Keratinocyte (primary cell): ENCODE measurements around the gene C22orf15. TPM values are rescaled to one million over a fixed set of nuclear protein-coding genes. Genes with fewer than 3 reads are reported as not detected.

Experiments
- DNase-seq: peaks from one replicate; pipeline ENCODE4 v3.0.0-alpha.2; 2011; ENCODE audit warnings: low read depth, missing footprints, low spot score
- FAIRE-seq: peaks from 2 replicates; lab custom pipeline; 2011; peaks lifted over from hg19 to GRCh38; lab: Jason Lieb, UNC
- H2AFZ ChIP-seq: 2 replicates; pipeline ENCODE4 v1.6.0; 2012; ENCODE audit warnings: low read length, control low read depth, inconsistent platforms; ENCODE audit not compliant: control insufficient read depth
- H3K27ac ChIP-seq: 2 replicates; pipeline ENCODE4 v1.5.1; 2011; ENCODE audit warnings: low read length; ENCODE audit not compliant: control insufficient read depth, insufficient read depth
- H3K27me3 ChIP-seq: 3 replicates; pipeline ENCODE4 v1.6.0; 2011; ENCODE audit warnings: low read length; ENCODE audit not compliant: control insufficient read depth, insufficient read depth; ENCODE audit errors: extremely low read depth
- H3K36me3 ChIP-seq, 2 experiments: 2 replicates in 1 of 2; 3 replicates in 1 of 2; pipeline ENCODE4 v1.5.1; 2011; ENCODE audit warnings: low read length in 2 of 2, mild to moderate bottlenecking in 1 of 2; ENCODE audit not compliant: control insufficient read depth in 2 of 2, insufficient read depth in 2 of 2; ENCODE audit errors: extremely low read depth in 1 of 2
- H3K4me1 ChIP-seq: 3 replicates; pipeline ENCODE4 v1.5.1; 2011; ENCODE audit warnings: low read length; ENCODE audit not compliant: control insufficient read depth, insufficient read depth; ENCODE audit errors: extremely low read depth
- H3K4me2 ChIP-seq: 3 replicates; pipeline ENCODE4 v1.6.0; 2011; ENCODE audit warnings: low read depth, low read length; ENCODE audit not compliant: control insufficient read depth, insufficient read depth; ENCODE audit errors: extremely low read depth
- H3K4me3 ChIP-seq, 3 experiments: fragments of 200-600 bp in 1 of 3; sonication (generic) in 1 of 3; 2 replicates in 2 of 3; 3 replicates in 1 of 3; pipeline ENCODE4 v1.5.1; 2011 to 2016; ENCODE audit warnings: low read length in 3 of 3, mild to moderate bottlenecking in 3 of 3, control low read depth in 2 of 3, inconsistent platforms in 1 of 3, low read depth in 1 of 3, mixed read lengths in 1 of 3, mixed run types in 1 of 3, moderate library complexity in 1 of 3; ENCODE audit not compliant: control insufficient read depth in 2 of 3, insufficient read depth in 2 of 3; ENCODE audit errors: extremely low read depth in 1 of 3
- H3K79me2 ChIP-seq: 2 replicates; pipeline ENCODE4 v1.6.0; 2012; ENCODE audit warnings: low read length; ENCODE audit not compliant: control insufficient read depth, insufficient read depth
- H3K9ac ChIP-seq: 3 replicates; pipeline ENCODE4 v1.6.0; 2011; ENCODE audit warnings: low read length; ENCODE audit not compliant: control insufficient read depth, insufficient read depth; ENCODE audit errors: extremely low read depth
- H3K9me1 ChIP-seq: 3 replicates; pipeline ENCODE4 v1.6.0; 2011; ENCODE audit warnings: low read length; ENCODE audit not compliant: control insufficient read depth, insufficient read depth; ENCODE audit errors: extremely low read depth
- H3K9me3 ChIP-seq: 2 replicates; pipeline ENCODE4 v1.5.1; 2012; ENCODE audit warnings: low read depth, low read length; ENCODE audit not compliant: control insufficient read depth
- H4K20me1 ChIP-seq: 3 replicates; pipeline ENCODE4 v1.6.0; 2011; ENCODE audit warnings: low read length; ENCODE audit not compliant: control insufficient read depth, insufficient read depth; ENCODE audit errors: extremely low read depth
- EZH2 ChIP-seq: IDR thresholded peaks from one replicate; pipeline ENCODE4 v1.6.1; 2012; ENCODE audit warnings: inconsistent platforms, mild to moderate bottlenecking, low read length, moderate library complexity
- dilution Hi-C: fragments of 300-500 bp; cut with MboI; formaldehyde crosslinking; loops from one replicate; pipeline ENCODE4 v1.7.0; 2020; ENCODE audit warnings: low sequenced_read_pairs; ENCODE audit not compliant: extremely low pct_ligation_motif_present
- polyA plus RNA-seq, 5 experiments: library from polyadenylated mRNA; depleted of rRNA in 3 of 5; stranded (reverse) in 3 of 5; stranded (forward) in 1 of 5; unstranded in 1 of 5; fragments of >200 nt; gene quantifications; 1 replicate in 1 of 5; 2 replicates in 3 of 5; 3 replicates in 1 of 5; pipeline versions ENCODE4 v1.2.1 to v1.2.3, GENCODE V29; 2011 to 2012; ENCODE audit warnings: missing spikeins in 2 of 5, low read depth in 1 of 5, low replicate concordance in 1 of 5
- TF ChIP-seq, protein P1 (sequence below), 3 experiments: IDR thresholded peaks in 1 of 3; conservative IDR thresholded peaks in 1 of 3; optimal IDR thresholded peaks in 1 of 3; 2 replicates in 2 of 3; 3 replicates in 1 of 3; pipeline versions ENCODE3 to v1.5.1; 2011; ENCODE audit warnings: low read length in 3 of 3, mild to moderate bottlenecking in 3 of 3, moderate library complexity in 2 of 3, control low read depth in 1 of 3, inconsistent platforms in 1 of 3; ENCODE audit not compliant: insufficient read depth in 2 of 3; ENCODE audit errors: extremely low read depth in 1 of 3

Gene C22orf15
- polyA plus RNA-seq, 1 donor (not counting 4 experiments of a cell fraction or from before 2014, with no cell fraction given), result not detected

DNA sequence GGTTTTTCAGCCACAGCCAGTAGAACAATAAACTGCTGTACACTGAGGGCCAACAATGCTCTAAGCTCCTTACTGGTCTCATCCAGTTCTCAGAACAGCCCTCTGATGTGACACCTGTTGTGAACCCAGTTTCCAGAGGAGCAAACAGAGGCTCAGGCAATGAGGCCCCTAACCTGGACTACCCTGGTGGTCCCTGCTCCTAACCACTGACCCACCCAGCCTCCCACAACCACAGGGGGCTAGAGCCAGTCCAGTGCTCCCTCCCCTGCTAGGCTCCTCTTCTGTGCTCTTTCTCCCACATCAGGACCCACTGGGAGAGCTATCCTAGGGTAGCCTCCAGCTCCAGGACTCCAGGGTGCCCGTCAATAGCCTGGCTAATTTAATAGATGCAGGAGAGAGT, 19.9 kb downstream of the C22orf15 start:
- no peak for DNase-seq
- no peaks in the 10 kb centered on the region for H3K27me3 ChIP-seq
- dilution Hi-C loops, result no loop called here

GRCh38 chr22:23783265-23784150, 20.7 kb downstream of the C22orf15 start:
- Histone ChIP-seq H3K4me1 (peaks cover 27% of the 10 kb centered on the region), H3K9ac (no peak overlapping the region), H3K79me2 (peaks cover 12% of the 10 kb centered on the region), H2AFZ (no peak overlapping the region), H3K27ac (no peak overlapping the region), H4K20me1 (peaks cover 7% of the 10 kb centered on the region), H3K27me3 (no peaks in the 10 kb centered on the region), H3K36me3 (no peaks in the 10 kb centered on the region), H3K9me3 (no peaks in the 10 kb centered on the region), H3K4me2 (no peak overlapping the region), H3K9me1 (no peaks in the 10 kb centered on the region), H3K4me3 (no peak overlapping the region)
- TF ChIP-seq EZH2, result no peak
- TF ChIP-seq, protein P1, sequence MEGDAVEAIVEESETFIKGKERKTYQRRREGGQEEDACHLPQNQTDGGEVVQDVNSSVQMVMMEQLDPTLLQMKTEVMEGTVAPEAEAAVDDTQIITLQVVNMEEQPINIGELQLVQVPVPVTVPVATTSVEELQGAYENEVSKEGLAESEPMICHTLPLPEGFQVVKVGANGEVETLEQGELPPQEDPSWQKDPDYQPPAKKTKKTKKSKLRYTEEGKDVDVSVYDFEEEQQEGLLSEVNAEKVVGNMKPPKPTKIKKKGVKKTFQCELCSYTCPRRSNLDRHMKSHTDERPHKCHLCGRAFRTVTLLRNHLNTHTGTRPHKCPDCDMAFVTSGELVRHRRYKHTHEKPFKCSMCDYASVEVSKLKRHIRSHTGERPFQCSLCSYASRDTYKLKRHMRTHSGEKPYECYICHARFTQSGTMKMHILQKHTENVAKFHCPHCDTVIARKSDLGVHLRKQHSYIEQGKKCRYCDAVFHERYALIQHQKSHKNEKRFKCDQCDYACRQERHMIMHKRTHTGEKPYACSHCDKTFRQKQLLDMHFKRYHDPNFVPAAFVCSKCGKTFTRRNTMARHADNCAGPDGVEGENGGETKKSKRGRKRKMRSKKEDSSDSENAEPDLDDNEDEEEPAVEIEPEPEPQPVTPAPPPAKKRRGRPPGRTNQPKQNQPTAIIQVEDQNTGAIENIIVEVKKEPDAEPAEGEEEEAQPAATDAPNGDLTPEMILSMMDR (optimal IDR thresholded peaks at IDR 0.05 in 1 of 3, IDR thresholded peaks at IDR 0.05 in 1 of 3, conservative IDR thresholded peaks at IDR 0.05 in 1 of 3; ENCODE audit: extremely low read depth in 1 of 3, insufficient read depth in 2 of 3, low read length in 3 of 3), result no peak
- no peak for DNase-seq
- no peak for FAIRE-seq
- dilution Hi-C loops, result no loop called here

More for the DNA sequence above, 19.9 kb downstream of the C22orf15 start:
- H3K9me3 ChIP-seq, result no peaks in the 10 kb centered on the region
- peaks cover 2% of the 10 kb centered on the region for H4K20me1 ChIP-seq
- no peak overlapping the region for H3K4me3 ChIP-seq
- H3K4me1 ChIP-seq, result peaks cover 23% of the 10 kb centered on the region
- no peak overlapping the region for H3K4me2 ChIP-seq
- no peak overlapping the region for H2AFZ ChIP-seq
- no peak overlapping the region for H3K27ac ChIP-seq
- peaks cover 4% of the 10 kb centered on the region for H3K79me2 ChIP-seq
- no peak for FAIRE-seq
- no peaks in the 10 kb centered on the region for H3K9me1 ChIP-seq
- no peak overlapping the region for H3K9ac ChIP-seq
- H3K36me3 ChIP-seq, result no peaks in the 10 kb centered on the region
- TF ChIP-seq EZH2, result no peak
- TF ChIP-seq, protein P1 (optimal IDR thresholded peaks at IDR 0.05 in 1 of 3, IDR thresholded peaks at IDR 0.05 in 1 of 3, conservative IDR thresholded peaks at IDR 0.05 in 1 of 3; ENCODE audit: extremely low read depth in 1 of 3, insufficient read depth in 2 of 3, low read length in 3 of 3), result no peak
